RPMI7951 (cell line): ENCODE results near the gene EVPLL. TPM values are rescaled to one million over a fixed set of nuclear protein-coding genes. Genes with fewer than 3 reads are reported as not detected.
"Not testable (repeated sequence)": the region's sequence is repeated elsewhere in the genome, so short reads cannot be mapped to it uniquely, and the experiment has no call there.

ENCODE experiments used
- DNase-seq: peaks from one replicate; pipeline ENCODE4 v3.0.0-alpha.2; 2012; ENCODE audit warnings: low read depth
- total RNA-seq: library from RNA; depleted of rRNA; stranded (reverse); fragments of >200 nt; shearing (Covaris generic); gene quantifications from 2 replicates; pipeline ENCODE4 v1.2.3, GENCODE V29; 2014

The EVPLL gene
- total RNA-seq, 1 experiment from 2014 or later, result not detected

- no peak for DNase-seq
Measured at GRCh38 chr17:18379246-18380146, 1.9 kb downstream of the EVPLL start.

DNA sequence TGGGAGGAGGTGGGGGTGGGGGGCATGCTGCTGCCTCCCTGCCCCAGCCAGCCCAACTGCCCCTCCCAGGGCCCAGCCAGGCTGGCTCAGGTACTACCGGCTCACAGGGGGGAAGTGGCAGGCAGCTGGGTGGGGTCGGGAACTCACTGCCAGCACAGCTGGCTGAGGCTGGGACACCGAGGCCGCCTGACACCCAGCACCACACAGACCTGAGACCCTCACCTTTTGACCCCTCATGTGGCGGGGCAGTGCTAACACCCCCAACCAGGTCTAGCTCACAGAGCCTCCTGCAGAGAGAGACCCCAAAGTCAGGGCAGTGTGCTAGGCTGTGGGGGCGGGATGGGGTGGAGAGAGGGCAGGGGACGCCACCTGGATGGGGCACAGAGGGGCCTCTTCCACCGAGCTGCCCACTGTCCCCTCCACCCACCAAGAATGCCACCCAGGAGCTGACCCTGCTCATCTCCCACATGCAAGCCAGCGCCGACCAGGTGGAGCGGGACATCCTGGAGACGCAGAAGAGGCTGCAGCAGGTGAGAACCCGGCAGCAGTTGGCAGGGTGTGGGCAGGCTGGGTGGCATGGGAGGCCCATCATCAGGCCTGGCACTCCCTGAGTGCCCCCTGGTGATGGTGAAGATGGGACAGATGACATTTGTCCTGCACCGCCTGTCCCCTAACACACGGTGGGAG is 3.0 kb downstream of the EVPLL start:
- no peak for DNase-seq

DNA sequence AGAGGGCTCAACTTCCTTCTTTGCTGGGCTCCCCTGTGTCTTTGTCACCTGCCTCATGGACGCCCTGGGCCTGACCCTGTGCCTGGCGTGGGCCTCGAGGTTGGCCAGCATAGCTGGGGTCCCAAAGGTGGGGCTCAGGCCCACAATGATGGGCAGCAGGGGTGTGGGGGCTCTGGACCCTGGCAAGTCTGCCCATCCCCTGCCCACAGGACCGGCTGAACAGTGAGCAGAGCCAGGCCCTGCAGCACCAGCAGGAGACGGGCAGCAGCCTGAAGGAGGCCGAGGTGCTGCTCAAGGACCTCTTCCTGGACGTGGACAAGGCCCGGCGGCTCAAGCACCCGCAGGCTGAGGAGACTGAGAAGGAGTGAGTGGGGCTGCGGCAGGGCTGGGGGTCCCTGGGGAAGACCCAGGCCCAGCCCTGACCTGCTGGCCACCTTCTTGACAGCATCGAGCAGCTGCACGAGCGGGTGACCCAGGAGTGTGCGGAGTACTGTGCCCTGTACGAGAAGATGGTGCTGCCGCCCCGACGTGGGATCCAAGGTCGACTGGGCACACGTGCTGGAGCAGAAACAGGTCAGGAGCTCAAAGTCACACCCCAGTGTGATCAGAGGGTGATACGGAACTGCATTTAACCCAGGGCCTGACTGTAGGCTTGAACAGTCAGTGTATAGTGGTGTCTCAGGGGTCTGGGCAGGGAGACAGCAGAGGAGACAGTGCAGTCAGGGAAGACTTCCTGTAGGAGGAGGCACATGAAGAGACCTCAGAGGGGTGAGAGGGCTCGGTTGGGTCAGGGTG is 3.8 kb downstream of the EVPLL start:
- DNase-seq, result no peak

- no peak for DNase-seq
Measured at GRCh38 chr17:18381953-18382245, 4.3 kb downstream of the EVPLL start.

GRCh38 chr17:18382441-18383078 is 5.0 kb downstream of the EVPLL start:
- no peak for DNase-seq

- DNase-seq, result not testable (repeated sequence)
Measured at GRCh38 chr17:18383079-18383481, 5.5 kb downstream of the EVPLL start.

GRCh38 chr17:18384271-18384670 is 6.7 kb downstream of the EVPLL start:
- not testable (repeated sequence) for DNase-seq

DNA sequence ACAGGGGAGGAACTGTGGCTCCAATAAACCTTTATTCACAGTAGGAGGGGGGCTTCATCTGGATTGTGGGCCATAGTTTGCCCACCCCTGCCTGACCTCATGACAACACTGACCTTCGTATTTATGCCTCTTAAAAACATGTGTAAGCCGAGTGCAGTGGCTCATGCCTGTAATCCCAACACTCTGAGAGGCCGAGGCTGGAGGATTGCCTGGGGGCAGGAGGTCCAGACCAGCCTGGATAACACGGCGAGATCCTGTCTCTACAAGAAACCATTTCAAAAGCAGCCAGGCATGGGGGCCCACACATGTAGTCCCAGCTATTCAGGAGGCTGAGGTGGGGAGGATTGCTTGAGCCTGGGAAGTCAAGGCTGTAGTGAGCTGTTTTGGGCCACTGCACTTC is 10.0 kb downstream of the EVPLL start:
- DNase-seq, result not testable (repeated sequence)

GRCh38 chr17:18388266-18388665 is 10.7 kb downstream of the EVPLL start:
- not testable (repeated sequence) for DNase-seq

- not testable (repeated sequence) for DNase-seq
Measured at GRCh38 chr17:18388728-18389127, 11.2 kb downstream of the EVPLL start.

DNA sequence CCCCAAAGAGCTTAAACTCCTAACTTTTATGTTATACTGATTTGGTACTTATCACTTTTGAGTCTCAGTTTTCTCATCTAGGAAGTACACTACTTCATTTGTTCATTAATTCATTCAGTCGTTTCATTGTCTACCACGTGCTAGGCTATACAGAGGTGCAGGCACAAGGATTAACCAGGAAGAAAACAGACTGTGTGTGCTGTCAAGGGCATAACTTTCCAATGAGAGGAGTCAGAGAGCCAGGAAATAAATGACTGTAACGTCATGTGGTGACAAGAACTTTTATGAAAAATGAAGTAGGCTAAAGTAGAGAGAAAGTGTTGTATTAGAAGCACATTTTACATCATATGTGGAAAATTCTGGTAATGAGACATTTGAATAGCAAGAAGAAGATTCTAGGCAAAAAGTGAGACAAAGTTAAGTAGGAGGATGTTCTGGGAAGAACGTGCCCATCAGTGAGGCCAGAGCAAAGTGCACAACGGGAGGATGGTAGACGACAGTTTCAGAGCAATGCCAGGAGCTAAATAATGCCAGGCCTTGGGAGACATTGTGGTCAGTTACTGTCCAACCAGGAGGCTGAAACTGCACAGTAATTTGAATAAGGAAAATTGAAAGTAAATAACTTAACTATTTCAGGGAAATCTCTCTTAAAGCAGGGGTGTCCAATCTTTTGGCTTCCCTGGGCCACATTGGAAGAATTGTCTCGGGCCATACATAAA is 24.5 kb downstream of the EVPLL start:
- not testable (repeated sequence) for DNase-seq

GRCh38 chr17:18403166-18403565 is 25.6 kb downstream of the EVPLL start:
- not testable (repeated sequence) for DNase-seq

DNA sequence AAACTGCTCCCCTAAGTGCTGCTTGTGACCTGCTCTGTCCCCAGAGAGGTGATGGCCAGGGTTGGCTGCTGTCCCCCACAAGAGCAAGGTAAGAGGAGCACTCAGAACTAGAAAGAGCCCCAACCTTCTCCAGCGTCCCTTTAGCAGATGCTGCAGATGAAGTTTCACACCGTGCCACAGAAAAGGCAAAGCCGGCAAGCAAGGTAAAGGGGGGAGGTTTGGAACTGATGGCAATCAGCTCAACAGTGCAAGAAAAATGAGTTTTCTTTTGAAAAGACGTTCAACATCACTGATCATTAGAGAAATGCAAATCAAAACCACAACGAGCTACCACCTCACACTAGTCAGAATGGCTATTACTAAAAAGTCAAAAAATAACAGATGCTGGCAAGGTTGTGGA is 26.0 kb downstream of the EVPLL start:
- DNase-seq, result not testable (repeated sequence)

DNA sequence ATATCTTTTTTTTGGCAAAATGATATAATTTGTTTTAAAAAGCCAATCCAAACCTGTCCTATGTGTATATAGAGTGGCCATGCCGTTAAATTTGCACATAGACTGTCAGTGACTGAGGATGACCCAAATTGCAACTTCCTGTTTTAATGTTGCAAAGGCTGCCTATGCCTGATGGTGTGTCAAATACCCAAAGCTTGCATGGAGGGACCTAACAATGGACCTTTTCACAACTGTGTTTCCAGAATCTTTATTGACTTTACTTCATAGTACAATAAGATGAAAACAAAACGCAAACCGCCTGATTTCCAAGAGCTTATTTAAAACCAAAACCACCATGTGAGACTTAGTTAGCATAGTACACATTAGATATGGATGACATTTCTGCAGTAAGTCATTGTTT is 31.3 kb downstream of the EVPLL start:
- not testable (repeated sequence) for DNase-seq

DNA sequence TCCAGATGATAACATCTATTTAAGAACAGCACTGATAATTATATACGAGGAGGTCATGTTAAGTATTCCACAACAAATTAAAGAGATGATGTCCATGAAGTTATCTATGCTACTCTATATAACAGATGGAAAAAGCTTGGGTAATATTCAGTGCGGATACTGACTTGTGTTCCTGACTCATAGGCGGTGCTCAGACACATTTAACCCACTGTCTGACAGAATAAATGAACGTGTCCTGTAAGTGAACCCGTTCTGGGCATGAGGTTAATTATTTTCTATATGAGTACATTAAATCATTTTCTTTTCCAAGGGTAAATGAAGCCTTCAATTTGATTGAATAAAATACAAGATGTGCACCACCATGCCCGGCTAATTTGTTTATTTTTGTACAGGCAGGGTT is 31.7 kb downstream of the EVPLL start:
- not testable (repeated sequence) for DNase-seq

GRCh38 chr17:18410736-18411135 is 33.2 kb downstream of the EVPLL start:
- not testable (repeated sequence) for DNase-seq

DNA sequence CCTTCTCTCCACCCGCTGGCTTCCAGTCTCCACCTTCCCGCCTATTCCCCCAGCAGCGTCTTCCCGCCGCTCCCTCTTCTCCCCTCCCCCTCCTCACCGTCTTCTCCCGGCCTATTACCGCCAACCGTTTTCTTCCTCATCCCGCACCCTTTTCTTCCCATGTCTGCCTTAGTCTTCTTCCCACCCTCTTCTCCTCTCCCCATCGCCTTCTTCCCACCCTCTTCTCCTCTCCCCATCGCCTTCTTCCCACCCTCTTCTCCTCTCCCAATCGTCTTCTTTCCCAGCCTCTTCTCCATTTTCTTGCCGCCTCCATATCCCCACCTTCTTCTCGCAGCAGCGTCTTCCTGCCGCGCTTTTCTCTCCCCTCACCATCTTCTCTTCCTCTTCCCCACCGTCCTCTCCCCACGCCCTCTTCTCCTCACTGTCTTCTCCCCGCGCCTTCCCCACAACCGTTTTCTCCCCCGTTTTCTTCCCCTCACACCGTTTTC is 33.8 kb downstream of the EVPLL start:
- peak; percentile 42 for DNase-seq

DNA sequence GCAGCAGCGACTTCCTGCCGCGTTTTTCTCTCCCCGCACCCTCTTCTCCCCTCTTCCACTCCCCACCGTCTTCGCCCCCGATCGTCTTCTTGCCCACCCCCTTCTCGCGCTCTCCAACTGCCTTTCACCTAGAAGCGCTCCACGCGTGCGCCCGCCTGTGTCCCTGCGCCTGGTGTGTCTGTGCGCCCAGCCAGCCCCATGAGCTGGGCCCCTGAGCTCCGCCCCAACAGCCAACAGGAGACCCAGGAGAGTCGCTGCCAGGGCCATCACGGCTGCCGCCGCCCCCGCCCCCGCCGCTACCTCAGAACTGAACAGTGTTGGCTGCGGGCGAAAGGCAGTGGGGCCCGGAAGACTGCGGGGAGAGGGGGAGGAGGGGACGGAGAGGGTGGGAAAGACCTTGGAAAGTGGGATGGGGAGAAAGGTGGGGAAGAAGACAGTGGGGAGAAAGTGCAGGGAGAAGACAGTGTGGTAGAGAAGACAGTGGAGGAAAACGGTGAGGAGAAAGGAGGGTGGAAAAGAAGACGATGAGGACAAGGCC is 34.5 kb downstream of the EVPLL start:
- DNase-seq, result not testable (repeated sequence)

- DNase-seq, result not testable (repeated sequence)
Measured at GRCh38 chr17:18421521-18421920, 43.9 kb downstream of the EVPLL start.

DNA sequence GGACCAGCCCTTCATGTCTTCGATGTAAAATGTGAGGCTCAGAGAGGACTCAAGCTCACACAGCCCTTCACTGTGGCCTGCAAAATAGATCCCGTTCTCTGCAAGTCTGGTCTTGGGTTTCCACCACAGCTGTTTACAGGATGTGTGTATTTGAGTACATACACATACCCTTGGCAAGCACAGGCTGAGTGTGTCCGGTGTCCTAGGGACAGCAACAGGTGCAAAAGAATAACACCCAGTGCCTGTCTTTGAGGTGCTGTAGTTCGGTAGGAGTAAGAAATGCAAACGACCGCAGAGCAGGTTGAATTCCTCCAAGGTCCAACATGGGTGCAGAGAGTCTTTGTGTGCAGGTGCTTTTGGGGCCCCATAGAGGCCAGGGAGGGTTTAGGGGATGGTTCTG is 44.9 kb downstream of the EVPLL start:
- not testable (repeated sequence) for DNase-seq

DNA sequence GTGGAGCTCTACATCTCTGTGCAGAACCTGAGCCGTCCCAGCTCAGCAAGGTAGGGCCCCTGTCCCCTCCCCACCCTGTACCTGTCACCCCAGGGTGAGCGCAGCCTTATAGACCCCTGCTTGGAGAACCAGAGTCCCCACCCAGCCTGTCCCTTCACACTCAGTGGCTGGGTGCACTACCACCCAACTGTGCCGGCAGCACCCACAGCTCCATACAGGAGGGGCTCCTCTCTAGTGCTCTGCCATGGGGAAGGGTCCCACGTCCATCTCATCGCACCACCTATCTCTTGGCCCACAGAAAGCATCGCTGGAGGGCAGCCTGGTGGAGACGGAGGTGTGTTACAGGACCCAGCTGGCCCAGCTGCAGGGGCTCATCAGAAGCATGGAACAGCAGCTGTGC is 45.4 kb downstream of the EVPLL start:
- not testable (repeated sequence) for DNase-seq
